RWPE2 (cell line): ENCODE data around the gene GFPT1.

Experiments
- ATAC-seq: fragments of 200-7000 bp; cut with Tn5 transposase; 3 replicates; pipeline ENCODE4 v1.9.1; 2021; ENCODE audit warnings: low read depth
- DNase-seq: peaks from one replicate; pipeline ENCODE4 v3.0.0-alpha.2; 2020; ENCODE audit warnings: low spot score
- H3K27ac ChIP-seq: fragments of 450-650 bp; 2 replicates; pipeline ENCODE4 v1.5.1; 2017; ENCODE audit warnings: mild to moderate bottlenecking; ENCODE audit not compliant: poor library complexity, severe bottlenecking
- H3K27me3 ChIP-seq: fragments of 250-450 bp; sonication (Bioruptor Pico); 2 replicates; pipeline ENCODE4 v1.5.1; 2021; ENCODE audit warnings: mild to moderate bottlenecking, moderate library complexity; ENCODE audit not compliant: insufficient read depth, poor library complexity, severe bottlenecking
- H3K36me3 ChIP-seq: fragments of 250-450 bp; sonication (Bioruptor Pico); 2 replicates; pipeline ENCODE4 v1.5.1; 2020; ENCODE audit warnings: low read depth, mild to moderate bottlenecking, moderate library complexity
- H3K4me1 ChIP-seq: fragments of 250-450 bp; sonication (Bioruptor Pico); 2 replicates; pipeline ENCODE4 v1.5.1; 2021; ENCODE audit warnings: mild to moderate bottlenecking, moderate library complexity; ENCODE audit not compliant: insufficient read depth, poor library complexity, severe bottlenecking
- H3K4me3 ChIP-seq: fragments of 250-450 bp; sonication (Bioruptor Pico); 2 replicates; pipeline ENCODE4 v1.5.1; 2021; ENCODE audit warnings: mild to moderate bottlenecking, moderate library complexity; ENCODE audit not compliant: severe bottlenecking
- H3K9me3 ChIP-seq: fragments of 250-450 bp; sonication (Bioruptor Pico); 2 replicates; pipeline ENCODE4 v1.5.1; 2021; ENCODE audit warnings: mild to moderate bottlenecking, moderate library complexity; ENCODE audit not compliant: severe bottlenecking
- TF ChIP-seq, protein P1 (sequence below): fragments of 450-650 bp; IDR thresholded peaks from one replicate; pipeline ENCODE4 v1.5.1; 2017; ENCODE audit warnings: mild to moderate bottlenecking, moderate library complexity; ENCODE audit not compliant: poor library complexity, severe bottlenecking

The GFPT1 gene

DNA sequence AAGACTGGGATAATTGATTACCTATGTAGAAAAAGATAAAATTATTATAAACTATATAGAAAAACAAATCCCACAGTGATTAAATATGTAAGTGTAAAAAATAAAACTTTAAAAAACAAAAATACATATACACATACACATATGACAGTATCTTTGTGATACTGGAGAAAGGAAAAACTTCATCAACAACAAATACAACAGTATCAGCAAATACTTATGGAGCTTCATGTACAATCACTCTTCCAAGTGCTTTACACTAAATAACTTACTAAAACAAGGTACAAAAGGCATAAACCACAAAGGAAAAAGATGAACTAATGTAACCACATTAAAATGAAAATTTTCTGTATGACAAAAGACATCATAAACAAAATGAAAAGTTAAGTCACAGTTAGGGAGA is 24.1 kb upstream of the GFPT1 start:
- ATAC-seq (no peak), DNase-seq (no peak)
- no peak overlapping the region for H3K27ac ChIP-seq
- TF ChIP-seq, protein P1, sequence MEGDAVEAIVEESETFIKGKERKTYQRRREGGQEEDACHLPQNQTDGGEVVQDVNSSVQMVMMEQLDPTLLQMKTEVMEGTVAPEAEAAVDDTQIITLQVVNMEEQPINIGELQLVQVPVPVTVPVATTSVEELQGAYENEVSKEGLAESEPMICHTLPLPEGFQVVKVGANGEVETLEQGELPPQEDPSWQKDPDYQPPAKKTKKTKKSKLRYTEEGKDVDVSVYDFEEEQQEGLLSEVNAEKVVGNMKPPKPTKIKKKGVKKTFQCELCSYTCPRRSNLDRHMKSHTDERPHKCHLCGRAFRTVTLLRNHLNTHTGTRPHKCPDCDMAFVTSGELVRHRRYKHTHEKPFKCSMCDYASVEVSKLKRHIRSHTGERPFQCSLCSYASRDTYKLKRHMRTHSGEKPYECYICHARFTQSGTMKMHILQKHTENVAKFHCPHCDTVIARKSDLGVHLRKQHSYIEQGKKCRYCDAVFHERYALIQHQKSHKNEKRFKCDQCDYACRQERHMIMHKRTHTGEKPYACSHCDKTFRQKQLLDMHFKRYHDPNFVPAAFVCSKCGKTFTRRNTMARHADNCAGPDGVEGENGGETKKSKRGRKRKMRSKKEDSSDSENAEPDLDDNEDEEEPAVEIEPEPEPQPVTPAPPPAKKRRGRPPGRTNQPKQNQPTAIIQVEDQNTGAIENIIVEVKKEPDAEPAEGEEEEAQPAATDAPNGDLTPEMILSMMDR = no peak
- no peaks in the 10 kb centered on the region for H3K27me3 ChIP-seq
- no peak overlapping the region for H3K4me3 ChIP-seq
- H3K36me3 ChIP-seq = peaks cover 24% of the 10 kb centered on the region
- H3K4me1 ChIP-seq = peaks cover 3% of the 10 kb centered on the region
- no peaks in the 10 kb centered on the region for H3K9me3 ChIP-seq

DNA sequence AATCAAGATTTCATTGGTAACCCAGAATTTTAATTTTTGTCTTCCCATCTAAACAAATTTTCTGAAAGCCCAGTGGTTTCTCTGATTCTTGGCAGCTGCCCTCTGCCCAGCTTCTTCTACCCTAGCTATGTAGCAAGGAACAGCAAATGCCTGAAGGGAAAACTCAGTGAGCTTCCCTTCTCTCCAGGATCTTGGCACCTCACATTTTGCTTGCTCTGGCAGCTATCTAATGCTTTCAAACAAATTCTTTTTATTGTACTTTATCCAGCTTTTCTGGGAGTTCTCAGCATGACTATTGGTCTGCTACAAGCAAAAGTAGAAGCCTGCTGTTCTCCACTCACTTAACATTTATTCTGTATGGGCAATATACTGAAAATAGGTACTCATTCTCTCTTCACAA is 18.3 kb upstream of the GFPT1 start:
- peaks cover 44% of the 10 kb centered on the region for H3K36me3 ChIP-seq
- no peak overlapping the region for H3K27ac ChIP-seq
- H3K4me1 ChIP-seq = peaks cover 3% of the 10 kb centered on the region
- no peak for DNase-seq
- H3K4me3 ChIP-seq = no peak overlapping the region
- H3K27me3 ChIP-seq = no peaks in the 10 kb centered on the region
- TF ChIP-seq, protein P1 = no peak
- H3K9me3 ChIP-seq = no peaks in the 10 kb centered on the region
- ATAC-seq = no peak

DNA sequence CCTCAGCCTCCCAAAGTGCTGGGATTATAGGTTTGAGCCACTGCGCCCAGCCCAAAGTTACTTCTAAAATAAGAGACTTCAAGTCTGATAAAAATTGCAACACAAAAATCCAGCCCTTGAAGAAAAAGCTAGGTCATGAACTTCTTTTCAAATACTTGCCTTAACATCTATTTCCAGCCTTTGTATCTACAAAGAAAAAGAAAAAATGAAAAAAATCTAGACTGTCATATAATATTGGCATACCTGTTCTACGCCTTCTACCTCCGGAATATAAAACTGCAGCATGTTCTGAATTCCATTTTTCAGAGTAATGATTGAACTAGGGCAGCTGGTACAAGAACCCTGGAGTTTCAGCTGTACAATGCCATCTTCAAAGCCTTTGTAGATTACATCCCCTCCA is 13.1 kb upstream of the GFPT1 start:
- no peak for DNase-seq
- Histone ChIP-seq H3K4me3 (no peak overlapping the region), H3K27me3 (no peaks in the 10 kb centered on the region), H3K4me1 (no peaks in the 10 kb centered on the region), H3K9me3 (no peaks in the 10 kb centered on the region), H3K36me3 (peaks cover 35% of the 10 kb centered on the region), H3K27ac (no peak overlapping the region)
- no peak for ATAC-seq
- TF ChIP-seq, protein P1 = no peak

GRCh38 chr2:69397234-69397633 is 10.2 kb upstream of the GFPT1 start:
- H3K27me3 ChIP-seq = no peaks in the 10 kb centered on the region
- TF ChIP-seq, protein P1 = no peak
- ATAC-seq (no peak), DNase-seq (no peak)
- H3K27ac ChIP-seq = no peak overlapping the region
- H3K36me3 ChIP-seq = peaks cover 18% of the 10 kb centered on the region
- H3K4me3 ChIP-seq = no peak overlapping the region
- H3K9me3 ChIP-seq = no peaks in the 10 kb centered on the region
- no peaks in the 10 kb centered on the region for H3K4me1 ChIP-seq

DNA sequence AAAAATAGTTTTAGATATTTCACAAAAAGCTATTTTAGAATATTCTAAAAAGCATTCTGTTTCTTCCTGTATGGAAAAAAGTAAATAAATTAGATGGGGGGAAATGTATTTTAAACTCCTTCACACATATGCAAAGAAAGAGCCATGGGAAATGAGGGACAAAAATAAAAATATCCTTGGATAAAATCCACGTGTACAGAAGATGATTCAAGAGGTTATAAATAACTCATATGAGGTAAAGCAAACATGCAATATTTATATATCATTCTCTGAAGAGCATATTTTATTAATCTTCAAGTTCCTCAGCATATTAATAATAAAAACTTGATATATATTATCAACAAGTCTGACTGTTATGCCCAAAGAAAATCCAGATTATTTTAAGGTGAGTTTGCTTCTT is 8.8 kb upstream of the GFPT1 start:
- Histone ChIP-seq H3K4me1 (no peaks in the 10 kb centered on the region), H3K27ac (no peak overlapping the region), H3K36me3 (peaks cover 11% of the 10 kb centered on the region), H3K4me3 (no peak overlapping the region), H3K27me3 (no peaks in the 10 kb centered on the region), H3K9me3 (no peaks in the 10 kb centered on the region)
- DNase-seq = no peak
- no peak for ATAC-seq
- TF ChIP-seq, protein P1 = no peak
